ENCODE data around the gene ZBTB32.

DNA sequence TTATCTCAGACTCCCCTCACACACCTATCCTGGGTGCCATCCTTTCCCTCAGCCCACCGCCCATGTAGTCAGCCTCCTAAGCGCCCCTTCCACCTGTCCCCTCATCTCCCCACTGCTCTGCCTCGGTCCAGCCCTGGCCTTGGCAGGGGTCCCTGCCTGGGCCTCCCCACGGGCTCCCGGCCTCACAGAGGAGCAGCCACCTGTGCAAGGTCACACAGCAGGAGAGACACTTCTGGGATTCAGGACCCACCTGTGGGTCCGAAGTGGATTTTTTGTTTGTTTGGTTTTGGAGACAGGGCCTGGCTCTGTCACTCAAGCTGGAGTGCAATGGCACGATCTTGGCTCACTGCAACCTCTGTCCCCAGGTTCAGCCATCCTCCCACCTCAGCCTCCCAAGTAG lies 38.8 kb upstream of the ZBTB32 start:
- TF ChIP-seq, protein P1, sequence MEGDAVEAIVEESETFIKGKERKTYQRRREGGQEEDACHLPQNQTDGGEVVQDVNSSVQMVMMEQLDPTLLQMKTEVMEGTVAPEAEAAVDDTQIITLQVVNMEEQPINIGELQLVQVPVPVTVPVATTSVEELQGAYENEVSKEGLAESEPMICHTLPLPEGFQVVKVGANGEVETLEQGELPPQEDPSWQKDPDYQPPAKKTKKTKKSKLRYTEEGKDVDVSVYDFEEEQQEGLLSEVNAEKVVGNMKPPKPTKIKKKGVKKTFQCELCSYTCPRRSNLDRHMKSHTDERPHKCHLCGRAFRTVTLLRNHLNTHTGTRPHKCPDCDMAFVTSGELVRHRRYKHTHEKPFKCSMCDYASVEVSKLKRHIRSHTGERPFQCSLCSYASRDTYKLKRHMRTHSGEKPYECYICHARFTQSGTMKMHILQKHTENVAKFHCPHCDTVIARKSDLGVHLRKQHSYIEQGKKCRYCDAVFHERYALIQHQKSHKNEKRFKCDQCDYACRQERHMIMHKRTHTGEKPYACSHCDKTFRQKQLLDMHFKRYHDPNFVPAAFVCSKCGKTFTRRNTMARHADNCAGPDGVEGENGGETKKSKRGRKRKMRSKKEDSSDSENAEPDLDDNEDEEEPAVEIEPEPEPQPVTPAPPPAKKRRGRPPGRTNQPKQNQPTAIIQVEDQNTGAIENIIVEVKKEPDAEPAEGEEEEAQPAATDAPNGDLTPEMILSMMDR (IDR thresholded peaks at IDR 0.05), result no peak
- TF ChIP-seq POLR2A (IDR thresholded peaks at IDR 0.05), result no peak

Data from ovary (tissue), 3 donors.